DND-41 (cell line): ENCODE results near the gene GPRC5D.

ENCODE experiments used
- ATAC-seq: fragments of 200-7000 bp; cut with Tn5 transposase; 3 replicates; pipeline ENCODE4 v1.9.1; 2021; ENCODE audit warnings: low read depth; ENCODE audit not compliant: insufficient read depth
- DNase-seq: peaks from one replicate; pipeline ENCODE4 v3.0.0-alpha.2; 2020
- H2AFZ ChIP-seq: 2 replicates; pipeline ENCODE4 v1.6.0; 2012; ENCODE audit warnings: low read depth, low read length
- H3K27ac ChIP-seq: 2 replicates; pipeline ENCODE4 v1.5.1; 2012; ENCODE audit warnings: low read length, inconsistent platforms
- H3K27me3 ChIP-seq: fragments of 200-600 bp; sonication (generic); 2 replicates; pipeline ENCODE4 v1.6.0; 2012; ENCODE audit warnings: low read length, mild to moderate bottlenecking, inconsistent platforms; ENCODE audit not compliant: insufficient read depth, poor library complexity
- H3K36me3 ChIP-seq: 2 replicates; pipeline ENCODE4 v1.5.1; 2012; ENCODE audit warnings: low read length, inconsistent platforms; ENCODE audit not compliant: insufficient read depth
- H3K4me1 ChIP-seq: 2 replicates; pipeline ENCODE4 v1.5.1; 2012; ENCODE audit warnings: mild to moderate bottlenecking, low read length; ENCODE audit not compliant: insufficient read depth
- H3K4me2 ChIP-seq: 2 replicates; pipeline ENCODE4 v1.6.0; 2012; ENCODE audit warnings: mild to moderate bottlenecking, moderate library complexity, low read length, inconsistent platforms; ENCODE audit not compliant: insufficient read depth
- H3K4me3 ChIP-seq, 2 experiments: fragments of 200-600 bp in 1 of 2; shearing (Covaris generic) in 1 of 2; 2 replicates each; pipeline ENCODE4 v1.5.1; 2012 to 2016; ENCODE audit warnings: inconsistent platforms in 2 of 2, low read length in 2 of 2, mild to moderate bottlenecking in 2 of 2, low read depth in 1 of 2, moderate library complexity in 1 of 2
- H3K79me2 ChIP-seq: 2 replicates; pipeline ENCODE4 v1.6.0; 2012; ENCODE audit warnings: low read length, inconsistent platforms; ENCODE audit not compliant: insufficient read depth
- H3K9ac ChIP-seq: 2 replicates; pipeline ENCODE4 v1.6.0; 2012; ENCODE audit warnings: low read depth, mild to moderate bottlenecking, inconsistent platforms, low read length, moderate library complexity
- H3K9me3 ChIP-seq: 2 replicates; pipeline ENCODE4 v1.5.1; 2012; ENCODE audit warnings: low read length, moderate library complexity, mild to moderate bottlenecking, inconsistent platforms; ENCODE audit not compliant: insufficient read depth, severe bottlenecking
- H4K20me1 ChIP-seq: 2 replicates; pipeline ENCODE4 v1.6.0; 2012; ENCODE audit warnings: low read length; ENCODE audit not compliant: insufficient read depth
- EZH2 ChIP-seq: IDR thresholded peaks from 3 replicates; pipeline ENCODE4 v1.6.1; 2012; ENCODE audit warnings: borderline replicate concordance, low read depth, mild to moderate bottlenecking, moderate library complexity, low read length, inconsistent platforms; ENCODE audit not compliant: severe bottlenecking
- TF ChIP-seq, protein P1 (sequence below): IDR thresholded peaks from 2 replicates; pipeline ENCODE4 v1.5.1; 2012; ENCODE audit warnings: borderline replicate concordance, low read length, moderate library complexity, mild to moderate bottlenecking; ENCODE audit not compliant: poor library complexity, severe bottlenecking; ENCODE audit errors: extremely low read depth

Gene GPRC5D

DNA sequence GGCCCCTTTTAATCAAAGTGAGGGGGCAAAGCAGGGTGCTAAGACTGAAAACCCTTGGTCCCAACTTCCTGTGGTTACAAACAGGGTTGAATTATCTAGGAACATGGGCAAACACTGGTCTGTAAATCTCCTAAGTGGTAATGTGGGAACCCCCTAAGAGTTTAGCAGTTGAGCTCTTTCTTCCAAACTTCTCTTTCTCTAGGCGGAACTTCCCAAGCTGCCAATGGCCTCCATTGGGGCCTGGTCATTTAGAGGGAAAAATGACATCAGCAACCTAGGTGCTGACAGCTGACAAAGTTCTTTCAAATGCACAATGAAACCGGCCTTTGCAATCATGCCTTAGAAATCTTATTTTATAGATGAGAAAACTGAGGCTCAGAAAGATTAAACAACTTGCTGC is 30.4 kb upstream of the GPRC5D start:
- no peak for ATAC-seq
- no peak for TF ChIP-seq EZH2
- TF ChIP-seq, protein P1, sequence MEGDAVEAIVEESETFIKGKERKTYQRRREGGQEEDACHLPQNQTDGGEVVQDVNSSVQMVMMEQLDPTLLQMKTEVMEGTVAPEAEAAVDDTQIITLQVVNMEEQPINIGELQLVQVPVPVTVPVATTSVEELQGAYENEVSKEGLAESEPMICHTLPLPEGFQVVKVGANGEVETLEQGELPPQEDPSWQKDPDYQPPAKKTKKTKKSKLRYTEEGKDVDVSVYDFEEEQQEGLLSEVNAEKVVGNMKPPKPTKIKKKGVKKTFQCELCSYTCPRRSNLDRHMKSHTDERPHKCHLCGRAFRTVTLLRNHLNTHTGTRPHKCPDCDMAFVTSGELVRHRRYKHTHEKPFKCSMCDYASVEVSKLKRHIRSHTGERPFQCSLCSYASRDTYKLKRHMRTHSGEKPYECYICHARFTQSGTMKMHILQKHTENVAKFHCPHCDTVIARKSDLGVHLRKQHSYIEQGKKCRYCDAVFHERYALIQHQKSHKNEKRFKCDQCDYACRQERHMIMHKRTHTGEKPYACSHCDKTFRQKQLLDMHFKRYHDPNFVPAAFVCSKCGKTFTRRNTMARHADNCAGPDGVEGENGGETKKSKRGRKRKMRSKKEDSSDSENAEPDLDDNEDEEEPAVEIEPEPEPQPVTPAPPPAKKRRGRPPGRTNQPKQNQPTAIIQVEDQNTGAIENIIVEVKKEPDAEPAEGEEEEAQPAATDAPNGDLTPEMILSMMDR, result no peak
- H3K4me2 ChIP-seq, result no peak overlapping the region
- H3K27me3 ChIP-seq, result no peaks in the 10 kb centered on the region
- H3K4me3 ChIP-seq, result no peak overlapping the region
- no peaks in the 10 kb centered on the region for H3K4me1 ChIP-seq
- H3K9ac ChIP-seq, result no peak overlapping the region
- H3K79me2 ChIP-seq, result no peaks in the 10 kb centered on the region
- no peaks in the 10 kb centered on the region for H3K36me3 ChIP-seq
- H3K9me3 ChIP-seq, result no peaks in the 10 kb centered on the region
- no peak overlapping the region for H3K27ac ChIP-seq
- no peak for DNase-seq
- H4K20me1 ChIP-seq, result no peaks in the 10 kb centered on the region
- H2AFZ ChIP-seq, result no peak overlapping the region

DNA sequence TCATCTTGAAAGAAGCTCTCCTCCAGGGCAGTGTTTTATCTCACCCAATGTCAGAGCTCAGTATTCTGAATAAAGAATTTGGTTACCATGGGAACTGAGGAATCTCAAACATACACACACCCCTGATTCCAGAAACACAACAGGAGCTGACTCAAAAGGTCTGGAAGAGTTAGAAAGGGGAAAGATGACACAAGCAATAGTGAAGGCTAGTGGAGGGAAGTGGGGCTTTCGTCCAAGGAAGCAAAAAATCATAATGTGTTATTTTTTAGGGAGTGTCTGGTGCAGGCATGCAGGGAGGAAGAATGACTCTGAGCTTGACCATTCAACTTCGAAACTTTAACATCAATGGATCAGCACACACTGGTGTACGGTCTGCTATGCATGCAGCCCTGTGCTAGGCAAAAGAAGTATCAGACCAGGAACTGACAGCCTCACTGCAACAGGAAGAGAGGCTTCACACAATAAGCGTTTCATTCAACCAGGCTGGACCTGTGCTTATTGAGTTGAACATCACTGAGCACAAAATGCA is 27.8 kb upstream of the GPRC5D start:
- no peak overlapping the region for H2AFZ ChIP-seq
- H3K27me3 ChIP-seq, result peaks cover 3% of the 10 kb centered on the region
- H3K4me2 ChIP-seq, result no peak overlapping the region
- H3K9ac ChIP-seq, result no peak overlapping the region
- no peak overlapping the region for H3K27ac ChIP-seq
- no peaks in the 10 kb centered on the region for H3K36me3 ChIP-seq
- H4K20me1 ChIP-seq, result no peaks in the 10 kb centered on the region
- H3K4me3 ChIP-seq, result no peak overlapping the region
- no peaks in the 10 kb centered on the region for H3K4me1 ChIP-seq
- TF ChIP-seq EZH2, result no peak
- TF ChIP-seq, protein P1, result no peak
- no peaks in the 10 kb centered on the region for H3K79me2 ChIP-seq
- DNase-seq, result no peak
- no peak for ATAC-seq
- no peaks in the 10 kb centered on the region for H3K9me3 ChIP-seq

GRCh38 chr12:12979126-12979525 is 27.2 kb upstream of the GPRC5D start:
- no peak for TF ChIP-seq EZH2
- TF ChIP-seq, protein P1, result no peak
- DNase-seq, result no peak
- no peak for ATAC-seq
- Histone ChIP-seq H3K79me2 (no peaks in the 10 kb centered on the region), H3K36me3 (no peaks in the 10 kb centered on the region), H3K4me1 (no peaks in the 10 kb centered on the region), H2AFZ (no peak overlapping the region), H3K9ac (no peak overlapping the region), H3K27me3 (peaks cover 3% of the 10 kb centered on the region), H3K4me2 (no peak overlapping the region), H3K9me3 (no peaks in the 10 kb centered on the region), H4K20me1 (no peaks in the 10 kb centered on the region), H3K27ac (no peak overlapping the region), H3K4me3 (no peak overlapping the region)

DNA sequence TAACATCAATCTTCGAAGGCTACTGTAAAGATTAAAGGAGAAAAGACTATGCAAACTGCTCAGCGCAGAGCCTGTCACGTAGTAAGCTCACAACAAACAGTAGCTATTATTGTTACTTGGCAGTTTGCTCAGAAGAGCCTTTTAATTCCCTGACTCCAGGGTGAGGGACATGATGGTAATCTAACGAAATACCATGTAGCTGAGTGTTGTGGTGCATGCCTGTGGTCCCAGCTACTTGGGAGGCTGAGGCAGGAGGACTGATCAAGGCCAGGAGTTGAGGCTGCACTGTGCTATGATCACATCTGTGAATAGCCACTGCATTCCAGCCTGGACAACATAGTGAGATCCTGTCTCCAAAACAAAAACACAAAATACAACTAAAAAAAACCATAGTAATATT is 25.3 kb upstream of the GPRC5D start:
- DNase-seq (no peak), ATAC-seq (no peak)
- no peak overlapping the region for H3K9ac ChIP-seq
- no peak overlapping the region for H3K4me3 ChIP-seq
- no peaks in the 10 kb centered on the region for H4K20me1 ChIP-seq
- H2AFZ ChIP-seq, result no peak overlapping the region
- H3K36me3 ChIP-seq, result no peaks in the 10 kb centered on the region
- TF ChIP-seq, protein P1, result no peak
- TF ChIP-seq EZH2, result no peak
- peaks cover 3% of the 10 kb centered on the region for H3K27me3 ChIP-seq
- no peaks in the 10 kb centered on the region for H3K79me2 ChIP-seq
- no peak overlapping the region for H3K4me2 ChIP-seq
- H3K27ac ChIP-seq, result no peak overlapping the region
- no peaks in the 10 kb centered on the region for H3K4me1 ChIP-seq
- peaks cover 8% of the 10 kb centered on the region for H3K9me3 ChIP-seq
